Glomerular visceral epithelial cell (primary cell): Measurements from ENCODE around the gene NSL1.

Experiments
- DNase-seq: peaks from one replicate; pipeline ENCODE4 v3.0.0-alpha.2; 2016; ENCODE audit errors: extremely low spot score

Gene NSL1

GRCh38 chr1:212685429-212685828 lies 106.1 kb downstream of the NSL1 start:
- no peak for DNase-seq

GRCh38 chr1:212684521-212685090 lies 107.0 kb downstream of the NSL1 start:
- DNase-seq: no peak

- DNase-seq: no peak
Measured at GRCh38 chr1:212684076-212684475, 107.5 kb downstream of the NSL1 start.

- DNase-seq: no peak
Measured at GRCh38 chr1:212683357-212683722, 108.2 kb downstream of the NSL1 start.

- DNase-seq: no peak
Measured at GRCh38 chr1:212680680-212681389, 110.7 kb downstream of the NSL1 start.

GRCh38 chr1:212678456-212679410 lies 112.8 kb downstream of the NSL1 start:
- DNase-seq: no peak

- DNase-seq: no peak
Measured at GRCh38 chr1:212677573-212677972, 114.0 kb downstream of the NSL1 start.

- no peak for DNase-seq
Measured at GRCh38 chr1:212677136-212677535, 114.4 kb downstream of the NSL1 start.
